CD4-positive, CD25-positive, alpha-beta regulatory T cell (primary cell): ENCODE measurements around the gene NHERF1. TPM values are rescaled to one million over a fixed set of nuclear protein-coding genes. Genes with fewer than 3 reads are reported as not detected.

ENCODE experiments used
- ATAC-seq, 2 donors: fragments of 150-1000 bp; cut with Tn5 transposase; one replicate each; pipeline ENCODE4 v1.10.0; 2021; ENCODE audit warnings: low read depth in 2 of 2, moderate number of reproducible peaks in 2 of 2, moderate library complexity in 1 of 2
- DNase-seq, 3 donors: peaks; one replicate each; pipeline versions ENCODE4 v3.0.0 to v3.0.0-alpha.2; 2012 to 2022; ENCODE audit warnings: mixed read lengths in 1 of 3
- H3K27ac ChIP-seq: one replicate; pipeline ENCODE4 v1.7.0; 2013; ENCODE audit warnings: mild to moderate bottlenecking, low read length; ENCODE audit not compliant: insufficient read depth, poor library complexity, severe bottlenecking
- H3K27me3 ChIP-seq: one replicate; pipeline ENCODE4 v1.7.0; 2013; ENCODE audit warnings: low read length; ENCODE audit not compliant: control insufficient read depth, insufficient read depth
- H3K36me3 ChIP-seq: one replicate; pipeline ENCODE4 v1.7.0; 2013; ENCODE audit warnings: mild to moderate bottlenecking, low read length, moderate library complexity; ENCODE audit not compliant: control insufficient read depth, insufficient read depth
- H3K4me1 ChIP-seq: 2 replicates; pipeline ENCODE4 v1.7.0; 2013; ENCODE audit warnings: mild to moderate bottlenecking, low read length; ENCODE audit not compliant: insufficient read depth, control insufficient read depth, poor library complexity, severe bottlenecking
- H3K4me3 ChIP-seq: one replicate; pipeline ENCODE4 v1.7.0; 2013; ENCODE audit warnings: low read depth, mild to moderate bottlenecking, low read length, moderate library complexity
- H3K9me3 ChIP-seq, 2 experiments: 1 replicate in 1 of 2; 2 replicates in 1 of 2; pipeline ENCODE4 v1.7.0; 2013; ENCODE audit warnings: low read length in 2 of 2, mild to moderate bottlenecking in 1 of 2, moderate library complexity in 1 of 2; ENCODE audit not compliant: control insufficient read depth in 2 of 2
- H3K27ac Mint-ChIP-seq, 3 donors: one replicate each; pipeline ENCODE4 v1.8.0; 2020 to 2022; ENCODE audit warnings: mild to moderate bottlenecking in 3 of 3, mixed read lengths in 3 of 3, moderate library complexity in 2 of 3
- H3K27me3 Mint-ChIP-seq: one replicate; pipeline ENCODE4 v1.8.0; 2022; ENCODE audit warnings: mild to moderate bottlenecking, mixed read lengths
- H3K36me3 Mint-ChIP-seq: one replicate; pipeline ENCODE4 v1.8.0; 2020; ENCODE audit warnings: mixed read lengths
- H3K4me1 Mint-ChIP-seq, 4 donors: one replicate each; pipeline ENCODE4 v1.8.0; 2020 to 2022; ENCODE audit warnings: mixed read lengths in 4 of 4, mild to moderate bottlenecking in 1 of 4
- H3K4me3 Mint-ChIP-seq, 4 donors: one replicate each; pipeline ENCODE4 v1.8.0; 2020 to 2022; ENCODE audit warnings: mild to moderate bottlenecking in 4 of 4, mixed read lengths in 4 of 4, moderate library complexity in 3 of 4
- H3K9me3 Mint-ChIP-seq, 7 donors: one replicate each; pipeline ENCODE4 v1.8.0; 2020 to 2022; ENCODE audit warnings: mixed read lengths in 7 of 7, mild to moderate bottlenecking in 3 of 7, moderate library complexity in 2 of 7
- polyA plus RNA-seq, 4 donors: library from polyadenylated mRNA; unstranded; fragments of 300-500 nt; fragmentation: Illumina TruSeq; gene quantifications; one replicate each; pipeline ENCODE4 v1.2.3, GENCODE V29; 2021
- total RNA-seq: library from RNA; stranded (reverse); gene quantifications from one replicate; pipeline ENCODE4 v1.2.3, GENCODE V29; 2022

NHERF1 gene
- total and polyA plus RNA-seq, 5 donors from 2014 or later: 177 to 453 (median 399) TPM

DNA sequence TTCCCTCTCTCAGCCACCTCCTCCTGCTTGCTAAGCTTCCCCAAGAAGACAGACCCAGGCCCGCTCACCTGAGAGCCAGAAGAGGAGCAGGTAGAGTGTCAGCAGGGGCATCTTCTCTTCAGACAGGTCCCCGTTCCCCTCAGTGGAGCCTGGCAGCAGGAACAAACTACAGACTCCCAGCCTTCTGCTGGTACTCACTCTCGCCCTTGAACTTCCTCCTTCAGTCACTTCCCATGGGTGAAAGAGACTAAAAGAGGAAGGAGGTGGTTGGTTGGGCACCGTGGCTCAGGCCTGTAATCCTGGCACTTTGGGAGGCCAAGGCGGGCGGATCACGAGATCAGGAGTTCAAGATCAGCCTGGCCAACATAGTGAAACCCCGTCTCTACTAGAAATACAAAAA lies 35.7 kb upstream of the NHERF1 start, which contains the start of gene CD300LF:
Gene CD300LF, minus strand, starts transcription at position 168 of the 400 bp plus-strand sequence. Its CDS starts 57 bp downstream, at position 111.
- H3K27ac Mint-ChIP-seq: peak within 1 kb of the TSS in 1 of 3 donors; percentile 18
- no peak within 1 kb of the TSS for H3K4me3 Mint-ChIP-seq
- ATAC-seq: no peak

DNA sequence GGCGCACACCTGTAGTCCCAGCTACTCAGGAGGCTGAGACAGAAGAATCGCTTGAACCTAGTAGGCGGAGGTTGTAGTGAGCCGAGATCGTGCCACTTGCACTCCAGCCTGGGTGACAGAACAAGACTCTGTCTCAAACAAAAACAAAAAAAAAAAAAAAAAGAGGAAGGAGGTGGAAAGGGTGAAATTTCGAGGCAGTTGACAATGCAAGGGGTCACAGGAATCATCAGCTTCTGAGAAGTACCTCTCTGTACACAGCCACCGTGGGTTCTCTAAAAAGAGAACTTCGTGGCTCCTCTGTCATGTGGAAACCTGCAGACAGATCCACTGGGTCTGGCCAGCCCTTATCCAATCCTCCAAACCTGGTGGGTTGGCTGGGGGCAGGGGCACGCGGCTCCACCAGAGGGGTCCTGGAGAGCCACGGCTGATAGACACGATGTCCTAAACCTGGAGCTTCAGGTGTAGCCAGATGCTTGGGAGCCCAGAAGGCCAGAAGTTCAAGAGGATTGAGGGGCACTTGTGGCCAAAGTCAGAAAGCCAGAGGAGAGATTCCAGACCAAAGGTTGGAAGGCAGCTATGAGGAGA lies 35.2 kb upstream of the NHERF1 start:
- Histone ChIP-seq H3K4me1 (no peaks in the 10 kb centered on the region), H3K27me3 (peaks cover 2% of the 10 kb centered on the region), H3K9me3 (no peaks in the 10 kb centered on the region), H3K36me3 (no peaks in the 10 kb centered on the region), H3K27ac (no peak overlapping the region), H3K4me3 (no peak overlapping the region)
- H3K4me1 Mint-ChIP-seq: peaks cover 0 to 7% (median 3%) of the 10 kb centered on the region in 4 donors
- peaks cover 0 to 2% (median 0%) of the 10 kb centered on the region in 7 donors for H3K9me3 Mint-ChIP-seq
- H3K27ac Mint-ChIP-seq: peak overlapping the region in 1 of 3 donors; percentile 18
- ATAC-seq: no peak
- DNase-seq: no peak
- no peak overlapping the region for H3K4me3 Mint-ChIP-seq
- H3K36me3 Mint-ChIP-seq: no peaks in the 10 kb centered on the region
- peaks cover 21% of the 10 kb centered on the region for H3K27me3 Mint-ChIP-seq

More for the DNA sequence above, 35.7 kb upstream of the NHERF1 start, which contains the start of gene CD300LF:
- H3K9me3 Mint-ChIP-seq: peaks cover 0 to 2% (median 0%) of the 10 kb centered on the region in 7 donors
- Histone ChIP-seq H3K36me3 (no peaks in the 10 kb centered on the region), H3K4me3 (no peak within 1 kb of the TSS), H3K27ac (no peak within 1 kb of the TSS), H3K4me1 (no peaks in the 10 kb centered on the region), H3K9me3 (no peaks in the 10 kb centered on the region), H3K27me3 (peaks cover 2% of the 10 kb centered on the region)
- no peaks in the 10 kb centered on the region for H3K36me3 Mint-ChIP-seq
- H3K27me3 Mint-ChIP-seq: peaks cover 24% of the 10 kb centered on the region
- DNase-seq: no peak
- H3K4me1 Mint-ChIP-seq: peaks cover 0 to 7% (median 3%) of the 10 kb centered on the region in 4 donors

DNA sequence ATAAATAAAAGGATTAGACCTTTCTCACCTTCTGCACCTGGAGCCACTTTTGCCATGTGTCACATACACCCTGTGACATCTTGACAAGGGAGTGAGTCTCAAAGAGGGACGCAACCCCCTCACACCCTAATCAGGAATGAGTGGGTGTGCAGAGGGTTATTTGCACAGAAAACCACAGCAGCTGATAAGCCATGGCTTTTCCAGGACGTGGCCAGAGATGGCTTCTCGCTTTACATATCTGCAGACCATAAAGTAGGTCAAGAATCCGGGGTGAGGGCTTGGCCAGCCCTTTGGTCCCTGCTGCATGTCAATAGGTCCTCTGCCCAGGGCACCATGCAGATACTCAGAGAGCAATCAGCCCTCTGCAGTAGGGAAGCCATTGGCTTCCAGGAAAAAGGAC lies 33.3 kb upstream of the NHERF1 start:
- Histone ChIP-seq H3K36me3 (no peaks in the 10 kb centered on the region), H3K4me1 (no peaks in the 10 kb centered on the region), H3K9me3 (no peaks in the 10 kb centered on the region), H3K27ac (no peak overlapping the region), H3K4me3 (no peak overlapping the region), H3K27me3 (peaks cover 2% of the 10 kb centered on the region)
- peaks cover 0 to 2% (median 0%) of the 10 kb centered on the region in 7 donors for H3K9me3 Mint-ChIP-seq
- peaks cover 0 to 7% (median 3%) of the 10 kb centered on the region in 4 donors for H3K4me1 Mint-ChIP-seq
- H3K27me3 Mint-ChIP-seq: peaks cover 18% of the 10 kb centered on the region
- ATAC-seq (no peak), DNase-seq (no peak)
- no peak overlapping the region for H3K4me3 Mint-ChIP-seq
- H3K27ac Mint-ChIP-seq: no peak overlapping the region
- H3K36me3 Mint-ChIP-seq: no peaks in the 10 kb centered on the region

DNA sequence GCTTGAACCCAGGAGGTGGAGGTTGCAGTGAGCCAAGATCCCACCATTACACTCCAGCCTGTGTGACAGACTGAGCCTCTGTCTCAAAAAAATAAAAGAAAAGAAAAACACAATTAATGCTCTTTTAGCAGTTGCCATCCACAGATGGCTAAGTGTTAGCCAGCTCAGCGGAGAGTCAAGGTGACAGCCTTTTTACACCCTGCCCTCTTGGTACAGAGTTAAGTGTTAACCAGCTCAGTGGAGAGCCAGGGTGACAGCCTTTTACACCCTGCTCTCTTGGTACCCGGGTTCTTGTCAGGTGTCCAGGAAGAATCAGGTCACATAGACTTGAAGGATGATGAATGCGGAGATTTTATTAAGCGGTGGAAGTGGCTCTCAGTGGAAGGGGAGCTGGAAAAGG lies 27.9 kb upstream of the NHERF1 start:
- ATAC-seq (no peak), DNase-seq (no peak)
- H3K4me1 Mint-ChIP-seq: peaks cover 0 to 2% (median 0%) of the 10 kb centered on the region in 4 donors
- peaks cover 14% of the 10 kb centered on the region for H3K27me3 Mint-ChIP-seq
- H3K4me1 ChIP-seq: no peaks in the 10 kb centered on the region
- H3K36me3 ChIP-seq: no peaks in the 10 kb centered on the region
- H3K27ac ChIP-seq: no peak overlapping the region
- no peaks in the 10 kb centered on the region for H3K27me3 ChIP-seq
- no peak overlapping the region for H3K27ac Mint-ChIP-seq
- no peak overlapping the region for H3K4me3 ChIP-seq
- no peaks in the 10 kb centered on the region for H3K9me3 Mint-ChIP-seq
- no peaks in the 10 kb centered on the region for H3K36me3 Mint-ChIP-seq
- H3K4me3 Mint-ChIP-seq: no peak overlapping the region
- H3K9me3 ChIP-seq: no peaks in the 10 kb centered on the region

DNA sequence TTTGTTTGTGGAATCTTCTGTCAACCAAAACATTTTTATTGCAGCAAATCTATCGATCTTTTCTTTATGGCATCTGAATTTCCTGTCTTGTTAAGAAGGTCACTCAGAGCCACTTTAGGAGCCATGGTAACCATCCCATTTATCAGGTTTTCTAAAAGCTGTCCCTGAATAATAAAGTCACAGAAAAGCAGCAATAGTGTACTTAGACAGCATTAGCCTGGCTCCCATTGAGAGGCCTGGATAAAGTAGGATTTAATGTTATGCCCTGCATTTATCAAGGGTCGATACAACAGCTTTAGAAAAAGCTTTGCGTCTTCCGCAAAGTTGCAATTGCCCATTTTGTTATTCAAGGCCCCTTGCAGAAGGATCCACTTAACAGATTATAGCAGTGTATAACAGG lies 25.6 kb upstream of the NHERF1 start:
- H3K9me3 ChIP-seq: no peaks in the 10 kb centered on the region
- no peaks in the 10 kb centered on the region for H3K4me1 ChIP-seq
- Mint-ChIP-seq H3K27ac (no peak overlapping the region), H3K4me3 (no peak overlapping the region), H3K27me3 (peaks cover 14% of the 10 kb centered on the region), H3K9me3 (no peaks in the 10 kb centered on the region), H3K4me1 (no peaks in the 10 kb centered on the region), H3K36me3 (no peaks in the 10 kb centered on the region)
- ATAC-seq: no peak
- DNase-seq: no peak
- H3K27me3 ChIP-seq: no peaks in the 10 kb centered on the region
- no peaks in the 10 kb centered on the region for H3K36me3 ChIP-seq
- H3K27ac ChIP-seq: no peak overlapping the region
- no peak overlapping the region for H3K4me3 ChIP-seq

DNA sequence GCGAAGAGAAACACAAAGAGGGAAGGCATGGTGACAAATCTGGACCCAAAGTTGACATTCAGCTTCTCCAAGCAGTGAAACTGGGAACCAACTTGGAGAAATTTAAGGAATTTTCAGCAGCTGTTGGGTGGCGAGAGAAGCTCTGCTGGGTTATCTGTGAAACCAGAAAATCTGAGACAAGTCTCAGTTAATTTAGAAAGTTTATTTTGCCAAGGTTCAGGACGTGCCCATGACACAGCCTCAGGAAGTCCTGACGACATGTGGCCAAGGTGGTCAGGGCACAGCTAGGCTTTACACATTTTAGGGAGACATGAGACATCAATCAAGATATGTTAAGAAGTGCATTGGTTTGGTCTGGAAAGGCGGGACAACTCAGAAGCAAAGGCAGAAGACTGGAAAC lies 24.5 kb upstream of the NHERF1 start:
- ATAC-seq: no peak

DNA sequence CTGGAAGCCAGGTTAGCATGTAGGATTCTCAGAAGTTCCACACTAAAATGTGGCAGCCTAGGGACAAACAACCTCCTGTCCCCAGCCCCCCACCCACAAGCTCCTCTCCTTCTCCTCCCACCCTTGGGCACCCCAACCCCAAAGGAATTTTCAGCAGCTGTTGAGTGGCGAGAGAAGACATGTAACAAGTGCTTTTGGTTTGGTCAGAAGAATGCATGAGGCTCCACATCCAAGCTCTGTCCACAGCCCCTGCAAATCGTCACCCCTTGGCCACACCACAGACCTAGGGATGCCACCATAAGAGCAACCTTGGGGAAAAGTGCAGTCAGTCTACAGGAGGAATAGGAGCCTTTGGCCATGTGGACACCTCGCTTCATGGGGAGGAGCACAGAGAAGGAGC lies 23.3 kb upstream of the NHERF1 start:
- Histone ChIP-seq H3K36me3 (no peaks in the 10 kb centered on the region), H3K27me3 (no peaks in the 10 kb centered on the region), H3K4me3 (no peak overlapping the region), H3K9me3 (no peaks in the 10 kb centered on the region), H3K4me1 (peaks cover 2% of the 10 kb centered on the region), H3K27ac (no peak overlapping the region)
- ATAC-seq (no peak), DNase-seq (no peak)
- no peak overlapping the region for H3K4me3 Mint-ChIP-seq
- H3K9me3 Mint-ChIP-seq: no peaks in the 10 kb centered on the region
- no peaks in the 10 kb centered on the region for H3K36me3 Mint-ChIP-seq
- peaks cover 10% of the 10 kb centered on the region for H3K27me3 Mint-ChIP-seq
- no peak overlapping the region for H3K27ac Mint-ChIP-seq
- H3K4me1 Mint-ChIP-seq: no peaks in the 10 kb centered on the region

More for the DNA sequence above, 24.5 kb upstream of the NHERF1 start:
- Mint-ChIP-seq H3K9me3 (no peaks in the 10 kb centered on the region), H3K4me3 (no peak overlapping the region), H3K36me3 (no peaks in the 10 kb centered on the region), H3K4me1 (no peaks in the 10 kb centered on the region), H3K27ac (no peak overlapping the region), H3K27me3 (peaks cover 14% of the 10 kb centered on the region)
- H3K4me3 ChIP-seq: no peak overlapping the region
- H3K9me3 ChIP-seq: no peaks in the 10 kb centered on the region
- H3K27ac ChIP-seq: no peak overlapping the region
- no peaks in the 10 kb centered on the region for H3K27me3 ChIP-seq
- H3K4me1 ChIP-seq: no peaks in the 10 kb centered on the region
- H3K36me3 ChIP-seq: no peaks in the 10 kb centered on the region
- DNase-seq: no peak

DNA sequence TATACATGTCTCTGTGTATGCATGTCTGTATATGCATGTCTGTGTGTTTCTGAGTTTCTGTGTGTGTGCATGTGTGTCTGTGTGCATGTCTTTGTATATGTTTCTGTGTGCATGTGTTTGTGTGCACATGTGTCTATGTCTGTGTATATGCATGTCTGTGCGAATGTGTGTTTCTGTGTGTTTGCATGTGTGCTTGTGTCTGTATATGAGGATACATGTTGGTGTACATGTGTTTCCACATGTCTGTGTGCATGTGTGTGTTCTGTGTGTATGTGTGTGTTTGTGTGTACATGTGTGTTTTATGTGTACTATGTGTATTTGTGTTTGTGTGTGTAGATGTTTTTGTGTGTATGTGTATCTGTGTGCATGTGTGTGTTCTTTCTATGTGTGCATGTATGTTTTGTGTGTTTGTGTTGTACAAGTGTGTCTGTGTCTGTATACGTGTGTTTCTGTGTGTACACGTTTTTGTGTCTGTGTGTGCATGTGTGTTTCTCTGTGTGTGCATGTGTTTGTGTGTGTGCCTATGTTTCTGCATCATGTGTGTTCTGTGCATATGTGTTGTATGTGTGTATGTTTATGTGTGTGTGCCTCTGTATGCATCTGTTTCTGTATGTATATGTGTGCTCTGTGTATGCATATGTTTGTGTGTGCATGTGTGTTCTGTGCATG lies 20.3 kb upstream of the NHERF1 start:
- no peaks in the 10 kb centered on the region for H3K36me3 ChIP-seq
- no peaks in the 10 kb centered on the region for H3K27me3 ChIP-seq
- no peak overlapping the region for H3K4me3 ChIP-seq
- no peak for DNase-seq
- H3K4me1 ChIP-seq: peaks cover 14% of the 10 kb centered on the region
- no peaks in the 10 kb centered on the region for H3K27me3 Mint-ChIP-seq
- H3K4me3 Mint-ChIP-seq: no peak overlapping the region
- H3K4me1 Mint-ChIP-seq: peaks cover 0 to 5% (median 0%) of the 10 kb centered on the region in 4 donors
- no peaks in the 10 kb centered on the region for H3K9me3 ChIP-seq
- no peak overlapping the region for H3K27ac Mint-ChIP-seq
- H3K9me3 Mint-ChIP-seq: no peaks in the 10 kb centered on the region
- no peak for ATAC-seq
- no peaks in the 10 kb centered on the region for H3K36me3 Mint-ChIP-seq
- no peak overlapping the region for H3K27ac ChIP-seq
